Uterus (tissue), 2 donors: Measurements from ENCODE around the gene RAPGEF5.

Experiments
- CTCF ChIP-seq, 4 experiments: fragments of 200-600 bp in 2 of 4; fragments of 450-650 bp in 2 of 4; sonication (generic) in 2 of 4; IDR thresholded peaks; one replicate each; pipeline ENCODE4 v1.5.1; 2016 to 2019; ENCODE audit warnings: antibody characterized with exemption in 4 of 4, mild to moderate bottlenecking in 2 of 4, moderate library complexity in 1 of 4
- POLR2A ChIP-seq, 2 donors: fragments of 450-650 bp; IDR thresholded peaks; one replicate each; pipeline ENCODE4 v1.6.1; 2016; ENCODE audit warnings: antibody characterized with exemption in 2 of 2, mild to moderate bottlenecking in 1 of 2, moderate library complexity in 1 of 2

- TF ChIP-seq CTCF (IDR thresholded peaks at IDR 0.05): no peak
- no peak for TF ChIP-seq POLR2A (IDR thresholded peaks at IDR 0.05)
Observed at GRCh38 chr7:22087861-22088260, 269.1 kb downstream of the RAPGEF5 start.
